Spinal cord (tissue), 10 donors: ENCODE measurements around the gene TGFBR3L. TPM values are rescaled to one million over a fixed set of nuclear protein-coding genes. Genes with fewer than 3 reads are reported as not detected.

Source experiments
- DNase-seq, 6 donors: peaks; one replicate each; pipeline versions ENCODE4 v3.0.0 to v3.0.0-alpha.2; 2013 to 2015; ENCODE audit warnings: low spot score in 6 of 6, low read depth in 4 of 6
- H3K27ac ChIP-seq: one replicate; pipeline ENCODE4 v1.5.1; 2013; ENCODE audit warnings: low read depth, low read length, control low read depth
- H3K27me3 ChIP-seq: one replicate; pipeline ENCODE4 v1.6.1; 2013; ENCODE audit warnings: low read length; ENCODE audit not compliant: control insufficient read depth, insufficient read depth
- H3K36me3 ChIP-seq: one replicate; pipeline ENCODE4 v1.6.1; 2013; ENCODE audit warnings: low read length; ENCODE audit not compliant: control insufficient read depth, insufficient read depth
- H3K4me1 ChIP-seq: one replicate; pipeline ENCODE4 v1.6.1; 2013; ENCODE audit warnings: low read length; ENCODE audit not compliant: control insufficient read depth, insufficient read depth
- H3K4me3 ChIP-seq: one replicate; pipeline ENCODE4 v1.5.1; 2013; ENCODE audit warnings: low read depth, low read length, control low read depth
- H3K9me3 ChIP-seq: one replicate; pipeline ENCODE4 v1.6.1; 2013; ENCODE audit warnings: low read length; ENCODE audit not compliant: control insufficient read depth, insufficient read depth
- WGBS: methylation state at CpG from one replicate; pipeline ENCODE4 v1.1.5; 2013; ENCODE audit warnings: missing lambda C conversion rate; ENCODE audit not compliant: insufficient coverage; 5-methylcytosine and 5-hydroxymethylcytosine counted together
- polyA plus RNA-seq, 2 donors: library from polyadenylated mRNA; unstranded; fragments of 120-200 nt; gene quantifications; one replicate each; pipeline ENCODE4 v1.2.1, GENCODE V29; 2013; ENCODE audit not compliant: insufficient read length in 2 of 2
- total RNA-seq, 2 donors: library from RNA; depleted of rRNA in 1 of 2; stranded (reverse); fragments of 120-200 nt in 1 of 2; fragments of >200 nt in 1 of 2; gene quantifications; one replicate each; pipeline versions ENCODE4 v1.2.3 to v1.2.4, GENCODE V29; 2013 to 2014
- donor health status: healthy.

Gene TGFBR3L
- total and polyA plus RNA-seq, 4 donors: 0.59 to 6.1 (median 2.9) TPM

- Histone ChIP-seq H3K27ac (no peak overlapping the region), H3K4me1 (peaks cover 29% of the 10 kb centered on the region), H3K9me3 (no peaks in the 10 kb centered on the region), H3K36me3 (peaks cover 88% of the 10 kb centered on the region), H3K27me3 (peaks cover 2% of the 10 kb centered on the region), H3K4me3 (no peak overlapping the region)
- WGBS: 90% methylated on average over 19 of the region's 19 CpGs
- DNase-seq: no peak
Observed at GRCh38 chr19:7908742-7909461, 5.7 kb upstream of the TGFBR3L start.

- no peak overlapping the region for H3K27ac ChIP-seq
- WGBS: 94% methylated on average over 15 of the region's 21 CpGs
- peaks cover 25% of the 10 kb centered on the region for H3K4me1 ChIP-seq
- no peak for DNase-seq
- H3K36me3 ChIP-seq: peaks cover 94% of the 10 kb centered on the region
- H3K4me3 ChIP-seq: no peak overlapping the region
- no peaks in the 10 kb centered on the region for H3K9me3 ChIP-seq
- peaks cover 4% of the 10 kb centered on the region for H3K27me3 ChIP-seq
Observed at GRCh38 chr19:7909471-7910067, 5.1 kb upstream of the TGFBR3L start.

GRCh38 chr19:7910321-7911161 lies 4.1 kb upstream of the TGFBR3L start:
- H3K27me3 ChIP-seq: peaks cover 9% of the 10 kb centered on the region
- peaks cover 16% of the 10 kb centered on the region for H3K4me1 ChIP-seq
- DNase-seq: no peak
- H3K9me3 ChIP-seq: no peaks in the 10 kb centered on the region
- H3K4me3 ChIP-seq: no peak overlapping the region
- WGBS: 93% methylated on average over 54 of the region's 54 CpGs
- H3K36me3 ChIP-seq: peaks cover 92% of the 10 kb centered on the region
- no peak overlapping the region for H3K27ac ChIP-seq

GRCh38 chr19:7911508-7912143 lies 3.0 kb upstream of the TGFBR3L start:
- H3K27me3 ChIP-seq: peaks cover 19% of the 10 kb centered on the region
- peaks cover 16% of the 10 kb centered on the region for H3K4me1 ChIP-seq
- no peak overlapping the region for H3K4me3 ChIP-seq
- 91% methylated on average over 16 of the region's 18 CpGs for WGBS
- H3K36me3 ChIP-seq: peaks cover 83% of the 10 kb centered on the region
- H3K9me3 ChIP-seq: no peaks in the 10 kb centered on the region
- DNase-seq: no peak
- no peak overlapping the region for H3K27ac ChIP-seq

GRCh38 chr19:7912144-7912696 lies 2.4 kb upstream of the TGFBR3L start:
- H3K4me1 ChIP-seq: peaks cover 17% of the 10 kb centered on the region
- H3K27ac ChIP-seq: no peak overlapping the region
- H3K9me3 ChIP-seq: no peaks in the 10 kb centered on the region
- no peak for DNase-seq
- peaks cover 79% of the 10 kb centered on the region for H3K36me3 ChIP-seq
- no peak overlapping the region for H3K4me3 ChIP-seq
- 92% methylated on average over 26 of the region's 31 CpGs for WGBS
- H3K27me3 ChIP-seq: peaks cover 23% of the 10 kb centered on the region

- no peak for DNase-seq
- 92% methylated on average over 30 of the region's 39 CpGs for WGBS
Observed at GRCh38 chr19:7912697-7913564, 1.7 kb upstream of the TGFBR3L start.

GRCh38 chr19:7913652-7914051 lies 978 bp upstream of the TGFBR3L start:
- Histone ChIP-seq H3K36me3 (peaks cover 64% of the 10 kb centered on the region), H3K4me1 (peaks cover 21% of the 10 kb centered on the region), H3K27me3 (peaks cover 34% of the 10 kb centered on the region), H3K9me3 (no peaks in the 10 kb centered on the region), H3K27ac (no peak overlapping the region), H3K4me3 (no peak overlapping the region)
- DNase-seq: no peak
- 91% methylated on average over 7 of the region's 10 CpGs for WGBS

More at GRCh38 chr19:7912697-7913564, 1.7 kb upstream of the TGFBR3L start:
- H3K27ac ChIP-seq: no peak overlapping the region
- peaks cover 71% of the 10 kb centered on the region for H3K36me3 ChIP-seq
- no peaks in the 10 kb centered on the region for H3K9me3 ChIP-seq
- H3K27me3 ChIP-seq: peaks cover 28% of the 10 kb centered on the region
- H3K4me3 ChIP-seq: no peak overlapping the region
- H3K4me1 ChIP-seq: peaks cover 17% of the 10 kb centered on the region

GRCh38 chr19:7914099-7914498 lies 531 bp upstream of the TGFBR3L start:
- no CpG with 5 or more reads among the region's 12 CpGs for WGBS
- peaks cover 60% of the 10 kb centered on the region for H3K36me3 ChIP-seq

More at GRCh38 chr19:7914099-7914498, 531 bp upstream of the TGFBR3L start:
- H3K9me3 ChIP-seq: no peaks in the 10 kb centered on the region
- peaks cover 39% of the 10 kb centered on the region for H3K27me3 ChIP-seq
- peaks cover 26% of the 10 kb centered on the region for H3K4me1 ChIP-seq
- H3K27ac ChIP-seq: no peak overlapping the region
- H3K4me3 ChIP-seq: no peak overlapping the region
- no peak for DNase-seq
